Measurements from ENCODE around the gene ADGRF3. TPM values are rescaled to one million over a fixed set of nuclear protein-coding genes. Genes with fewer than 3 reads are reported as not detected.

The ADGRF3 gene
- total and polyA plus RNA-seq, 2 of the 13 experiments (the other 11 are each of a cell fraction or from before 2014, with no cell fraction given), result 0.40 to 1.5 TPM

DNA sequence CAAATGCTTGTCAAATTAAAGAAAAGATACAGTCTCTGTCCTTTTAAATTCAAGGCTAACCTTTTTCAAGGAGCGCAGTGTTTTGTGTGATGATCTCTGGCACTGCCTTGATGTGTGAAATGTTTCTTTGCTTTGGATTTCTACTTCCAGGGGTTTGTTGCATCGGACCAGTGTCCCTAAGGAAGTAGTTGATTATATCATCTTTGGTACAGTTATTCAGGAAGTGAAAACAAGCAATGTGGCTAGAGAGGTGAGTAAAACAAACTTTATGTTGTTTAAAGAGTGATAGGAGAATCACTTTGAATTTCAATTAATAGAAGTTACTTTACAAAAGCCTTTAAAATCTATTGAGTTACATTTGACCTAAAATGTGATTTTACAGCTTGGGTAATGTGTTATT lies 73.1 kb downstream of the ADGRF3 start (continued):
- TF ChIP-seq, protein P1, sequence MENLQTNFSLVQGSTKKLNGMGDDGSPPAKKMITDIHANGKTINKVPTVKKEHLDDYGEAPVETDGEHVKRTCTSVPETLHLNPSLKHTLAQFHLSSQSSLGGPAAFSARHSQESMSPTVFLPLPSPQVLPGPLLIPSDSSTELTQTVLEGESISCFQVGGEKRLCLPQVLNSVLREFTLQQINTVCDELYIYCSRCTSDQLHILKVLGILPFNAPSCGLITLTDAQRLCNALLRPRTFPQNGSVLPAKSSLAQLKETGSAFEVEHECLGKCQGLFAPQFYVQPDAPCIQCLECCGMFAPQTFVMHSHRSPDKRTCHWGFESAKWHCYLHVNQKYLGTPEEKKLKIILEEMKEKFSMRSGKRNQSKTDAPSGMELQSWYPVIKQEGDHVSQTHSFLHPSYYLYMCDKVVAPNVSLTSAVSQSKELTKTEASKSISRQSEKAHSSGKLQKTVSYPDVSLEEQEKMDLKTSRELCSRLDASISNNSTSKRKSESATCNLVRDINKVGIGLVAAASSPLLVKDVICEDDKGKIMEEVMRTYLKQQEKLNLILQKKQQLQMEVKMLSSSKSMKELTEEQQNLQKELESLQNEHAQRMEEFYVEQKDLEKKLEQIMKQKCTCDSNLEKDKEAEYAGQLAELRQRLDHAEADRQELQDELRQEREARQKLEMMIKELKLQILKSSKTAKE (CRISPR knock-in tag; IDR thresholded peaks at IDR 0.05; ENCODE audit: borderline replicate concordance), result no peak
- TF ChIP-seq ZNF879 (CRISPR knock-in tag; IDR thresholded peaks at IDR 0.05), result no peak
- 0 out of 2 replicates have a peak, but pooled peaks have one; percentile 43 for TF ChIP-seq DNMT3B (CRISPR knock-in tag; conservative IDR thresholded peaks at IDR 0.05)
- TF ChIP-seq HNRNPL (IDR thresholded peaks at IDR 0.05; ENCODE audit: low read depth, low read length), result no peak
- peak; percentile 33; the same call in 1 of the 2 replicates for TF ChIP-seq ELF3 (CRISPR knock-in tag; IDR thresholded peaks at IDR 0.05)
- no peak for TF ChIP-seq FOXM1 (CRISPR knock-in tag; IDR thresholded peaks at IDR 0.05)
- TF ChIP-seq EP300 (IDR thresholded peaks at IDR 0.05; ENCODE audit: low read depth in 2 of 2, low read length in 2 of 2), result peak in 1 of 2 experiments; percentile 41; a peak in 1 of 4 replicates
- 0 out of 2 replicates have a peak, but pooled peaks have one; percentile 42 for TF ChIP-seq EP300 (CRISPR knock-in tag; IDR thresholded peaks at IDR 0.05; ENCODE audit: borderline replicate concordance)
- no peak for TF ChIP-seq ZNF251 (CRISPR knock-in tag; IDR thresholded peaks at IDR 0.05)
- TF ChIP-seq NRL (CRISPR knock-in tag; IDR thresholded peaks at IDR 0.05; ENCODE audit: borderline replicate concordance), result no peak
- no peak for TF ChIP-seq ASH2L (IDR thresholded peaks at IDR 0.05; ENCODE audit: insufficient read length, low read depth, low read length)
- no peak for TF ChIP-seq ELF4 (CRISPR knock-in tag; IDR thresholded peaks at IDR 0.05; ENCODE audit: borderline replicate concordance)
- peak; percentile 39; the same call in 1 of the 2 replicates for TF ChIP-seq FOXA3 (CRISPR knock-in tag; IDR thresholded peaks at IDR 0.05)
- no peak for TF ChIP-seq MLLT10 (CRISPR knock-in tag; IDR thresholded peaks at IDR 0.05)
- TF ChIP-seq CEBPG (CRISPR knock-in tag; IDR thresholded peaks at IDR 0.05), result peak; percentile 71
- no peak for TF ChIP-seq SP2 (CRISPR knock-in tag; IDR thresholded peaks at IDR 0.05)
- TF ChIP-seq SETDB1 (CRISPR knock-in tag; IDR thresholded peaks at IDR 0.05; ENCODE audit: borderline replicate concordance), result no peak
